ENCODE measurements around the gene EPHA5.
"Not testable (repeated sequence)": the region's sequence is repeated elsewhere in the genome, so short reads cannot be mapped to it uniquely, and the experiment has no call there.

The EPHA5 gene

DNA sequence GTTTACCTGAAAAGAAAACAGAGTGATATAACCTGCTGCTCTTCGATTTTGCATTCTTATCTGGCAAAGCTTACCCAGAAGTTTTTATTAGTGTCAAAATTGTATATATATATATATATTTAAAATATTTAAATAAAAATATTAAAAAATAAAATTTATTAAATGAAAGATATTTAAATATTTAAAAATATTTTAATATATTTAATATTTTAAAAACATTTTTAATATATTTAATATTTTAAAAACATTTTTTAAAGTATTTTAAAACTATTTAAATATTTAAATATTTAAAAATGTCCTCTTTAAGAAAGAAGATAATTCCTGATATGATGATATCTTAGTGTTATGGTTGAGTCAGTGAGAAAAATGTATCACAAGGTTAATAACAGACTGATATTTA lies 317.2 kb downstream of the EPHA5 start:
- DNase-seq: no peak

DNA sequence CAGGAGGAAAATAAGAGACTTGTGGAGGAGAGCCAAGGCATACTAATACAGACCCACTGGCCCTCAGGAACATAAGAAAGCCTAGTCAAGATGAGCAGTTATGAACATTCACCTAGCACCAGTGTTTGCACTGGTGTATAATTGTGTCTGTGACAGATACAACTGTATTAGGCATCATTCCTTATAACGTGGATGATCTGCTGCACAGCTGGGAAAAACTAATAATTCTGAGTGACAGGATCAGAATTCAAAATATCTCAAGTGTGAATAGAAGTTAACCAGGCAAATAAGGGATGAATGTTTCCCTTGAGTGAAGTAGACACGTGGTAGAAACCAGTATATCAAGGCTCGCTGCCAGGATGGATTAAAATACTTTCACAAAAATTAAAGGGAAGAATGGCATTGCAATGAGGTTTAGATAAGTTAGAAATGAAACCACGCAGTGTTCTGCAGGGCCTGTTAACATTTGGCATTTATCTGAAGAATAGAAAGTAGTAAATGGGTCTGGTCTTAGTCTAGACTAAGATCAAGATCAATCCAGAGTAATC lies 325.9 kb downstream of the EPHA5 start:
- DNase-seq: no peak

DNA sequence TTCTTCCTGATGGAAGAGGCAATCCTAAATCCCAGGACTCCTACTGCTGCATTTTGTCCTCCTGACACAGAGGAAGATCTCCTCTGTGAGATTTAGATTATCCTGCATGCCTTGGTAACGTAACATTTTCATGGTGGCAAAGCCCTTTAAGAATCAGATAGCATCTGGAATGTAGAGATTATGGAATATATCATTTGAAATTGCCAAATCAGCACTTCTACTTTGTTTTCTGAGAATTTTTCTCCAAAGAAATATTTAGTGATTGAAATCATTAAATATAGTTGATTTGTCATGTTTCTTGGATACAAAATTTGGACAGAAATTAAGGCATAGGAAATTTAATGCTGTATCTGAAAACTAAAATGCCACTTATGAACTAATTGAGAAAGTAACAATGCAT lies 326.9 kb downstream of the EPHA5 start:
- DNase-seq: no peak

DNA sequence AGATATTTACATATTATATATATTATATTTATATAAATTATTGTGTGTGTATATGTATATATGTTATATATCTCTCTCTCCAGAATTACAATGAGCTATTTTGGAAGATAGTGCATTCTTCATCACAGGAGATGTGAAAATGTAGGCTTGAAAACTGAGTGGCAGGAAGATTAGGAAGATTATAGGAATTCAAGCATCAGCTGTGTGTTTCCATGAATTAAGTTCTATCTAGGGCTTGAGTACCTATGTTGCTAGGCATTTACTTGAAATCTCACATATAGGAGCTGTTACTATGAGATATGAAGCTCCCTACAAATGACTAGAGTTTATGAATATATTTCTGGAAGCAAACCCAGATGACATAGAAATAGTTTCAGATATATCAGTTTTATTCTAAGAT lies 328.7 kb downstream of the EPHA5 start:
- DNase-seq: no peak

DNA sequence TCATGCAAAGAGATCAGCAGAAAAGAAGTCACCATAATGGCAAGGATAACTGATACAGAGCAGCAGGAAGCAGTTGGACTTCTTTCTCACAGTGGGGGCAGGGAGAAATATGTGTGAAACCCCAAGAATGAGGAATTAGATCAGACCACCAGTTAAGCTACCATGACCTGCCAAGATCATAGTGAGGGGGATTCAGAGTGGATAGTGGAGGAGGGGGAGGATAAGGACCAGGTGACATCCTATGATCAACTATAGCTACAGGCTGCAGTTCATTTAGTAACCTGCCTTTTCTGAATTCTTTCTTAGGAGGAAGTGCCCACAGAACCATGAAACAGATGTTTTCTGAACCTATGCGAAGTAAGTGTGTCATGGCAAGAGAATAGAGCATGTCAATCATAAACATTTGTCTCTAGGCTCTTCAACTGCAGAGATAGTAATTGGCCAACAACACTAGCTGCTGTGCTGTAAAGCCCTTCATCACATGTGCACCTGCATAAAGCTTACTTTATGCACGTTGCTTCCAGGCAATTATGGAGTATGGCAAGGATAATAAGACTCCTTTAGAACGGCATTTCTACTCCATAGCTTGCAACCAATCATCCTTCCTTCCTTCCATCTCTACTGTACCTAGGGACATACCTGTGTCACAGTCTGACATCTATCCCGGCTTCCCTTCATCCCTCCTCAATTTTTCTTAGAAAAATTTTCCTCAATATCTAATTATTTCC lies 329.7 kb downstream of the EPHA5 start:
- no peak for DNase-seq

DNA sequence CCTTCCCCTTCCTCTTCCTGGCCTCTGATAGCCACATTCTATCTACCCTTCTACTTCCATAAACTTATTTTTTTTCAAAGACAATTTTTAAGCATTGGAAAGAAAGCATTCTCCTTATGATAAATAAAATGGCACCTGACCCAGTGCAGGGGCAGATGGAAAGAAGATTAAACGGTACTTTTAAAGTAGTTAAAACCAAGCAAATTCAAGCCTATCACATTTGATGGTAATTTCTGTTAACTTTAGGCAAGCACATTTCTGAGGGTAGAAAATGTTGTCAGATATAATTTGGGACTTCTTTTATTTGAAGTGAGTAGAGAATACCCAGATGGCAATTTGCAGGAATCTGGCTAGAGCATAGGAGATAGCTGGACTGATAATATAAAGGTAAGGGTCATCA lies 332.9 kb downstream of the EPHA5 start:
- DNase-seq: no peak

DNA sequence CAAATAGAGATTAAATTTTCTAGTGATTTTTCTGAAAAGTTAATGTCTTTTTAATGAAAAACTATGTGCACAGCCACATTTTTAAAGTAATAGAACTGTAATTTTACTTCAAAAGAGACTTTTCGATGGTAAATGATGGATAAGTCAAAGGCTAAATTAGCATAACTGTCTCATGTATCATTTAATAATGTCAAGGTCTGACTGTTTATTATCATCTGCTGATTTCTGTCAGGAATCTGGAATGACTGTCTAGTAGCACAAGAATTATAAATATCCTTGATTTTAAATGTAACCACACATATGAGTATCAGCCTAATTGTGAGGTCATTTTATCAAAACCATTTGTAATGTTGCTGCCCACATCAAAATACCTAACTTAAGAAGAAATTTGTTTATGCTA lies 333.8 kb downstream of the EPHA5 start:
- DNase-seq: no peak

DNA sequence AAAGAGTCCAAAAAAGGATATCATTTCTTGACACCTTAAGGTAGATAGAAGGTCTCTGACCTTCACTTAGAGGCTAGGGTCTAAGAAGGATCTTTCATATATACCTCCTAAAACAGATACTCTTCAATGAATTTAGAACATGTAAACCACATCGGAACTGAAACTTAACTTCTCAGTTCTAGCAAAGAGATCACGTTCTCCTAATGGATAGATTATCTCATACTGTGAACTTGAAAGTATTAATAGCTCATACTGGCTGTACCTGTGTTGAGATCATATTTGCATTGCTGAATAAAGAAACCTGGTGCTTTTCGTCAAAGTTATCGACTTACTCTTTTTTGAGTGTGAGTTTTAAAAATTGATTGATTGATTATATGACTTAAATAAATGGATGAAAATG lies 353.8 kb downstream of the EPHA5 start:
- no peak for DNase-seq

DNA sequence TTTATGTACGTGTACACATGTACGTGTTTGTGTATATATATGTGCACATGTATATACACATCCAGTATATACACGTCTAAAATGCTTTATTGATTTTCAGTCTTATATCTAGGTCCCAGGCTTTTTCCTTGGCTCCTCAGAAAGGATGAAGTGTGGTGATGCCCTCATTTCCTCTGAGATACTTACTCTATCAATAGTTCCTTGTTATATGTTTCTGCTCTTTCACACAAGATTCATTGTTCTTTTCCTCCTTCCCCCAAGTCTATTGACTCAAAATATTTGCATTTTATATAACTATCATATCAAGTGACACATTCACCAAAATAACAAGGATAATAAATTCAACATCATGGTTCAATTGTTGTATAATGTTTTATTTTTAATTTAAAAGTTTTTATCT lies 359.2 kb downstream of the EPHA5 start:
- no peak for DNase-seq

DNA sequence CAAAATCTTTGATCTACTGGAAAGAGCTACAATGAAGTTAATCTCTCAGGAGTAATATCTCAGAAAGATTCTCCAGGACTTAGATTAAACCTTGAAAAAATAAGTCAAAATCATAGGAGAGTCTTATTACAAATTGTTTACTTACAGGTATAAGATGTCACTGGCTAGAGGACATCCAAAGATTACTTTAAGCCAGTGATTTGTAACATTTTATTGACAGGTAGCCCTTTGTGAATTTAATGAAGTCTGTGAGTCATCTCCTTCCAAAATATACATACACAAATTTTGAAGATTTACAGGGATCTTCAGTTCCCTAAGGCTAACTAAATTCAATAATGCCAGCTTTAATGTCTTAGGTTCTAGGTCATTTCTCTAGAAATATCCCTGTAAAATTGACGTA lies 359.7 kb downstream of the EPHA5 start:
- no peak for DNase-seq

DNA sequence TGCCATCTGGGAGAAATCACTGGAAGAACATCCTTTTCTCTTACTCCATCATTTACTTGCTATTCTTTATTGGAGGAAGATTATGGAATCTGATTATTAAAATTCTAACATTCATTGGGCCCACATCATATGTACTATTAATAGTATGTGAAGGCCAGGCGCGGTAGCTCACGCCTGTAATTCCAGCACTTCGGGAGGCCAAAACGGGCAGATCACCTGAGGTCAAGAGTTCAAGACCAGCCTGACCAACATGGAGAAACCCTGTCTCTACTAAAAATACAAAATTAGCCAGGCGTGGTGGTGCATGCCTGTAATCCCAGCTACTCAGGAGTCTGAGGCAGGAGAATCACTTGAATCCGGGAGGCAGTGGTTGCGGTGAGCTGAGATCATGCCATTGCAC lies 361.7 kb downstream of the EPHA5 start:
- DNase-seq: not testable (repeated sequence)

DNA sequence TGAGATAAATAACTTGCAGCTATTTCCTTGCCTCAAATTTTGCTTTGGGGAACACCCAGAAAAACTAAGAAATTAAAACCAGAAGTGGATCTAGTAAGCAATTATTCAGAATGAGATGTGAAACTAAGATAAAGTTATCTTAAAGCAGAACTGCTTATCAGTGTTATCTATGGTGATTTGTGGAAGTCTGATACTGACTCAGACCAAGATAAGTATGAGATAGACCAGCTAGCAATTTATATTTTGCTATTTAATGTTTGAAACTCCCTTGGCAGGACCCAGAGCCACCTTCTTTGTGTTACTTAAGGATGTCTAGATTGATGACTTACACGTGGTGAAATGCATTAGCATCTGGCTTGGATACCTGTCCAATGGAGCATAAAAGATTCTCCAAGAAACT lies 368.1 kb downstream of the EPHA5 start:
- no peak for DNase-seq

DNA sequence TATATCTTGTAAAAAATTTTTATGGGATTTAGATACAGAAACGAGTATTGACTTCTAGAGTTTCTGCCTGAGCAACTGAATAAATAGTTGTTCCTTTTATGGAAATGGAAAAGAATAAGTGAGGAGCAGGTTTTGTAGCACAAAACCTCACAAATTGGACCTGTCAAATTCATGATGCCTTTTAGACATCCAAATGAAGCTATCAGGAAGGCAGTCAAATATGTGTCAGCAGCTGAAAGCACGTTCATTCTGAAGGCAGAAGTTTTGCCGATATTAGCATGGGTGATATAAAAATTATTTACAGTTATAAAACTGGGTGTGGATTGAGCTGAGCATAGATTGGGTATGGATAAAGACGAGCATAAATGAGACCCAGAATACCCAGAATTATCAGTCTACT lies 374.0 kb downstream of the EPHA5 start:
- no peak for DNase-seq

DNA sequence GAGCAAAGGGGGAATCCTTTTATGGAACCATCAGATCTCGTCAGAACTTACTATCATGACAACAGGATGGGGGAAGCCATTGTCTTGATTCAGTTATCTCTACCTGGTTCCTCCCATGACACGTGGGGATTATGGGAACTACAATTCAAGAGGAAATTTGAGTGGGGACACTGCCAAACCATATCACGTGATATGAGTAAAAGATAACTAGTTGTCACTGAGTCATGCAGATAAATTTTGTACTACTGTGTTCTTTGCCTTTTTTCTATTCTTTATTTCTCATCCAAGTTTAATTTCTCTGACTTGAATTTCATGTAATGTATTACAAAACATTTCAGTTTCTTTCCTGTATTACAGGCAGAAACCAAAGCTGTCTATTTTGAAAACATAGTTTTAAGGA lies 383.2 kb downstream of the EPHA5 start:
- DNase-seq: no peak

All from NK-92 treated with Interleukin-12 subunit alpha and Interleukin-12 subunit beta, amount 100 ng/mL, for 24 hours (cell line).